MM.1S (cell line): Measurements from ENCODE around the gene SOBP.

Experiments
- EZH2 ChIP-seq: fragments of 300-600 bp; sonication (generic); optimal IDR thresholded peaks from 2 replicates; pipeline ENCODE3; 2017; ENCODE audit warnings: low read depth, mild to moderate bottlenecking, antibody characterized with exemption, low read length, mixed read lengths
- EZH2phosphoT487 ChIP-seq: fragments of 300-600 bp; sonication (generic); IDR thresholded peaks from 2 replicates; pipeline ENCODE4 v1.6.1; 2018; ENCODE audit warnings: antibody characterized with exemption, low read length
- TF ChIP-seq, protein P1 (sequence below): fragments of 300-600 bp; sonication (generic); IDR thresholded peaks from 2 replicates; pipeline ENCODE4 v1.5.1; 2016; ENCODE audit warnings: antibody characterized with exemption, low read length, mixed read lengths

DNA sequence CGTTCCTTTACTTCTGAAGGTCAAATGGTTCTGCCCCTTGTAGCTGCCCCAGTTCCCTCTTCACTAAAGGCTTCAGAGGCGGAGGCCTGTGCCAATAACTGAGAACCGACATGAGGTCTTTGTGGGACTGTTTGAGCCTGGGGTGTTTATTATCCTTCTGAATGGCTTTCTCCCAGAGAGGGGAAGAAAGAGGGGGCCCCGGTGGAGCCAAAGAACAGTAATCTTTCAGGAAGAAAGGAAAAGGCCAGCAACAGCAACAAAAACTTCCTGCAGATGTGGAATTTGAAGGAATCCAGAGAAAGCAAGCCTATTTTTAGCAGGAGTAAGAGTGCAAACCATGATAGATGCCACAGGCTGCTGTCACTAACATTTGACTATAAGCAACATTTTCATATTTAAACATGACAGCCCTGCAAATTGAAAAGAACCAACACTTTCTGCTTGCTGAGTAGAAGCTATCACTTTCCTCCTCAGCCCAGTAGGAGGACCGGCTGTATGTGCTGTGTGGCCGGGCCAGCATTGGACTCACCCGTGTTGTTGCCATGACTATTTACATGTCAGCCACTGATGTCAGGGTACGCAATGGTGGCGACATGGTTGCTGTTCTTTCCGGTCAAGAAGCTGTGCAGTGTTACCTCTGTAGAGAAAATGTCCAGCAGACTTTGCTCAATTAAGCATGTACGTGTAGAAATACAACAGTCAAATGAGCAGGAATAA, 121.3 kb downstream of the SOBP start:
- TF ChIP-seq, protein P1, sequence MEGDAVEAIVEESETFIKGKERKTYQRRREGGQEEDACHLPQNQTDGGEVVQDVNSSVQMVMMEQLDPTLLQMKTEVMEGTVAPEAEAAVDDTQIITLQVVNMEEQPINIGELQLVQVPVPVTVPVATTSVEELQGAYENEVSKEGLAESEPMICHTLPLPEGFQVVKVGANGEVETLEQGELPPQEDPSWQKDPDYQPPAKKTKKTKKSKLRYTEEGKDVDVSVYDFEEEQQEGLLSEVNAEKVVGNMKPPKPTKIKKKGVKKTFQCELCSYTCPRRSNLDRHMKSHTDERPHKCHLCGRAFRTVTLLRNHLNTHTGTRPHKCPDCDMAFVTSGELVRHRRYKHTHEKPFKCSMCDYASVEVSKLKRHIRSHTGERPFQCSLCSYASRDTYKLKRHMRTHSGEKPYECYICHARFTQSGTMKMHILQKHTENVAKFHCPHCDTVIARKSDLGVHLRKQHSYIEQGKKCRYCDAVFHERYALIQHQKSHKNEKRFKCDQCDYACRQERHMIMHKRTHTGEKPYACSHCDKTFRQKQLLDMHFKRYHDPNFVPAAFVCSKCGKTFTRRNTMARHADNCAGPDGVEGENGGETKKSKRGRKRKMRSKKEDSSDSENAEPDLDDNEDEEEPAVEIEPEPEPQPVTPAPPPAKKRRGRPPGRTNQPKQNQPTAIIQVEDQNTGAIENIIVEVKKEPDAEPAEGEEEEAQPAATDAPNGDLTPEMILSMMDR, result no peak
- TF ChIP-seq EZH2, result no peak
- TF ChIP-seq EZH2phosphoT487, result no peak
